K562 (cell line): ENCODE measurements around the gene CDKN2AIPNL. TPM values are rescaled to one million over a fixed set of nuclear protein-coding genes. Genes with fewer than 3 reads are reported as not detected.

Experiments
- CUX1 ChIP-seq: fragments of 200-800 bp; sonication (Bioruptor generic); IDR thresholded peaks from 2 replicates; pipeline ENCODE4 v1.6.1; 2016; ENCODE audit warnings: missing genetic modification characterization, missing compliant biosample characterization
- DIDO1 ChIP-seq: fragments of 450-650 bp; IDR thresholded peaks from 2 replicates; pipeline ENCODE4 v1.6.1; 2016; ENCODE audit warnings: low read depth, missing biosample characterization, missing genetic modification characterization
- GABPB1 ChIP-seq: sonication (generic); formaldehyde crosslinking; IDR thresholded peaks from 2 replicates; pipeline ENCODE4 v1.8.0; 2022; ENCODE audit warnings: mild to moderate bottlenecking, missing genetic modification reagents
- MLLT1 ChIP-seq, 2 experiments: fragments of 450-650 bp; IDR thresholded peaks; 2 replicates each; pipeline ENCODE4 v1.6.1; 2016
- NCOR1 ChIP-seq: fragments of 450-650 bp; IDR thresholded peaks from 2 replicates; pipeline ENCODE4 v1.6.1; 2016; ENCODE audit warnings: mild to moderate bottlenecking, moderate library complexity
- PRDM10 ChIP-seq: fragments of 450-650 bp; IDR thresholded peaks from 2 replicates; pipeline ENCODE4 v1.6.1; 2018; ENCODE audit not compliant: partially characterized antibody
- REST ChIP-seq, 2 experiments: fragments of 450-650 bp; formaldehyde crosslinking in 1 of 2; IDR thresholded peaks; 2 replicates each; pipeline versions ENCODE4 v1.4.0 to v1.6.1; 2014 to 2020; ENCODE audit warnings: mild to moderate bottlenecking in 2 of 2, borderline replicate concordance in 1 of 2, low read depth in 1 of 2
- ZSCAN32 ChIP-seq: fragments of 450-650 bp; formaldehyde crosslinking; IDR thresholded peaks from 2 replicates; pipeline ENCODE4 v1.4.0; 2020; ENCODE audit warnings: mild to moderate bottlenecking, moderate library complexity
- polyA plus RNA-seq, 8 experiments: library from polyadenylated mRNA; depleted of rRNA in 4 of 8; stranded (reverse) in 5 of 8; unstranded in 3 of 8; fragments of >200 nt; fragmentation: Nextera tagmentation in 2 of 8; fragmentation: Illumina TruSeq in 1 of 8; extraction: Ambion mirVana in 2 of 8; extraction: Trizol in 1 of 8; gene quantifications; 2 replicates each; pipeline versions ENCODE4 v1.2.1 to v1.2.3, GENCODE V29; 2011 to 2014; ENCODE audit warnings: inconsistent platforms in 1 of 8, missing spikeins in 1 of 8
- total RNA-seq, 7 experiments: library from RNA; depleted of rRNA in 6 of 7; stranded (reverse); fragments of >200 nt in 6 of 7; fragmentation: Illumina TruSeq in 2 of 7; extraction: Trizol in 2 of 7; gene quantifications; 2 replicates each; pipeline versions ENCODE4 v1.2.1 to v1.2.3, GENCODE V29; 2011 to 2021; ENCODE audit warnings: low replicate concordance in 1 of 7

The CDKN2AIPNL gene
- total and polyA plus RNA-seq, 9 of the 15 experiments (the other 6 are each of a cell fraction or from before 2014, with no cell fraction given): 19.9 to 46.9 (median 42.2) TPM

GRCh38 chr5:134370311-134370870 is 41.3 kb downstream of the CDKN2AIPNL start (continued):
- no peak for TF ChIP-seq REST (IDR thresholded peaks at IDR 0.05; ENCODE audit: borderline replicate concordance)
- TF ChIP-seq REST (CRISPR knock-in tag; IDR thresholded peaks at IDR 0.05; ENCODE audit: low read depth): no peak
- 0 out of 2 replicates have a peak, but pooled peaks have one; percentile 63 for TF ChIP-seq CUX1 (CRISPR knock-in tag)
- TF ChIP-seq NCOR1: no peak
- TF ChIP-seq MLLT1 (IDR thresholded peaks at IDR 0.05): no peak
- TF ChIP-seq GABPB1 (CRISPR knock-in tag): no peak
- TF ChIP-seq PRDM10: peak; percentile 38
- no peak for TF ChIP-seq DIDO1 (tag)
- peak; percentile 39; the same call in 1 of the 2 replicates for TF ChIP-seq ZSCAN32 (CRISPR knock-in tag)
